Thoracic aorta (tissue), 2 donors: Measurements from ENCODE around the gene TUB. TPM values are rescaled to one million over a fixed set of nuclear protein-coding genes. Genes with fewer than 3 reads are reported as not detected.

ENCODE experiments used
- ATAC-seq: fragments of 150-250 bp; one replicate; pipeline ENCODE4 v1.8.0; 2017; ENCODE audit warnings: low read depth; ENCODE audit not compliant: insufficient number of reproducible peaks, low FRiP score
- DNase-seq: peaks from one replicate; pipeline ENCODE4 v3.0.0-alpha.2; 2020; ENCODE audit warnings: low spot score
- H3K27ac ChIP-seq, 2 donors: fragments of 200-600 bp; sonication (generic); 1 replicate in 1 of 2; 2 replicates in 1 of 2; pipeline ENCODE4 v1.5.1; 2016; ENCODE audit warnings: mild to moderate bottlenecking in 2 of 2, moderate library complexity in 2 of 2
- H3K27me3 ChIP-seq: fragments of 200-600 bp; sonication (generic); replicated peaks from 2 replicates; pipeline ENCODE4 v1.6.0; 2016; ENCODE audit warnings: mild to moderate bottlenecking; ENCODE audit not compliant: insufficient read depth
- H3K36me3 ChIP-seq: fragments of 200-600 bp; sonication (generic); one replicate; pipeline ENCODE4 v1.5.1; 2016
- H3K4me1 ChIP-seq, 2 donors: fragments of 200-600 bp; sonication (generic); 1 replicate in 1 of 2; 2 replicates in 1 of 2; pipeline versions ENCODE4 v1.5.1 to v1.6.0; 2016; ENCODE audit warnings: low read depth in 2 of 2, mild to moderate bottlenecking in 1 of 2; ENCODE audit not compliant: control insufficient read depth in 1 of 2
- H3K4me3 ChIP-seq: fragments of 200-600 bp; sonication (generic); 2 replicates; pipeline ENCODE4 v1.5.1; 2016; ENCODE audit warnings: mild to moderate bottlenecking
- H3K9me3 ChIP-seq: fragments of 200-600 bp; sonication (generic); 2 replicates; pipeline ENCODE4 v1.5.1; 2016
- total RNA-seq, 2 donors: library from RNA; depleted of rRNA; stranded (reverse); fragments of >200 nt; gene quantifications; one replicate each; pipeline versions ENCODE4 v1.1.0 to v1.2.3, GENCODE V29; 2016
- TF ChIP-seq, protein P1 (sequence below): fragments of 200-600 bp; sonication (generic); IDR thresholded peaks from one replicate; pipeline ENCODE4 v1.5.1; 2019; ENCODE audit warnings: antibody characterized with exemption

TUB gene
- total RNA-seq, 2 donors from 2014 or later, result 6.9 to 8.9 TPM

GRCh38 chr11:8036002-8036802 lies 44.8 kb upstream of the TUB start:
- Histone ChIP-seq H3K9me3 (no peaks in the 10 kb centered on the region), H3K27me3 (no peaks in the 10 kb centered on the region), H3K27ac (no peak overlapping the region), H3K36me3 (no peaks in the 10 kb centered on the region), H3K4me1 (no peaks in the 10 kb centered on the region), H3K4me3 (no peak overlapping the region)
- DNase-seq (no peak), ATAC-seq (no peak)
- TF ChIP-seq, protein P1, sequence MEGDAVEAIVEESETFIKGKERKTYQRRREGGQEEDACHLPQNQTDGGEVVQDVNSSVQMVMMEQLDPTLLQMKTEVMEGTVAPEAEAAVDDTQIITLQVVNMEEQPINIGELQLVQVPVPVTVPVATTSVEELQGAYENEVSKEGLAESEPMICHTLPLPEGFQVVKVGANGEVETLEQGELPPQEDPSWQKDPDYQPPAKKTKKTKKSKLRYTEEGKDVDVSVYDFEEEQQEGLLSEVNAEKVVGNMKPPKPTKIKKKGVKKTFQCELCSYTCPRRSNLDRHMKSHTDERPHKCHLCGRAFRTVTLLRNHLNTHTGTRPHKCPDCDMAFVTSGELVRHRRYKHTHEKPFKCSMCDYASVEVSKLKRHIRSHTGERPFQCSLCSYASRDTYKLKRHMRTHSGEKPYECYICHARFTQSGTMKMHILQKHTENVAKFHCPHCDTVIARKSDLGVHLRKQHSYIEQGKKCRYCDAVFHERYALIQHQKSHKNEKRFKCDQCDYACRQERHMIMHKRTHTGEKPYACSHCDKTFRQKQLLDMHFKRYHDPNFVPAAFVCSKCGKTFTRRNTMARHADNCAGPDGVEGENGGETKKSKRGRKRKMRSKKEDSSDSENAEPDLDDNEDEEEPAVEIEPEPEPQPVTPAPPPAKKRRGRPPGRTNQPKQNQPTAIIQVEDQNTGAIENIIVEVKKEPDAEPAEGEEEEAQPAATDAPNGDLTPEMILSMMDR, result no peak

GRCh38 chr11:8036986-8037385 lies 44.0 kb upstream of the TUB start:
- TF ChIP-seq, protein P1, result no peak
- Histone ChIP-seq H3K27me3 (no peaks in the 10 kb centered on the region), H3K36me3 (no peaks in the 10 kb centered on the region), H3K27ac (no peak overlapping the region), H3K4me3 (no peak overlapping the region), H3K4me1 (no peaks in the 10 kb centered on the region), H3K9me3 (no peaks in the 10 kb centered on the region)
- DNase-seq, result no peak
- ATAC-seq, result no peak

DNA sequence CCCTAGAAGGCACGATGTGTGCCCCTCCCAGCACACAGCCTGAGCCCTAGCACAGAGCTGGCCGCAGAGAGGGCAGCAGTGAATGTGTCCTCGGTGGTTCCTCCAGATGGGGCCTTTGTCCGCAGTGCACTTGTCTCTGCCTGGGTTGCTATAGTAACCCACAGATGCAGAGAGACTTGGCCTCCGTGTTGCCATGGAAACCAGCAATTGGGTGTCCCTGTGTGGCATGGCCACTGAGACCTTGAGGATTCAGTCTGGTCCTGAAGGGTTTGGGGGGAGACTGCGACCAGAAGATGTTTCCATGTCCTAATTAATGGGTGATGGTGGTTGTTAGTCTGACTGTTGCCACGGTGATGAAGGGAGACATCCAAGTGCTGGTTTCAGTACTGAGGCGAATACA lies 42.6 kb upstream of the TUB start:
- H3K4me1 ChIP-seq, result no peaks in the 10 kb centered on the region
- H3K4me3 ChIP-seq, result no peak overlapping the region
- TF ChIP-seq, protein P1, result no peak
- H3K27me3 ChIP-seq, result no peaks in the 10 kb centered on the region
- H3K36me3 ChIP-seq, result no peaks in the 10 kb centered on the region
- no peaks in the 10 kb centered on the region for H3K9me3 ChIP-seq
- no peak overlapping the region for H3K27ac ChIP-seq
- DNase-seq, result no peak
- ATAC-seq, result no peak

DNA sequence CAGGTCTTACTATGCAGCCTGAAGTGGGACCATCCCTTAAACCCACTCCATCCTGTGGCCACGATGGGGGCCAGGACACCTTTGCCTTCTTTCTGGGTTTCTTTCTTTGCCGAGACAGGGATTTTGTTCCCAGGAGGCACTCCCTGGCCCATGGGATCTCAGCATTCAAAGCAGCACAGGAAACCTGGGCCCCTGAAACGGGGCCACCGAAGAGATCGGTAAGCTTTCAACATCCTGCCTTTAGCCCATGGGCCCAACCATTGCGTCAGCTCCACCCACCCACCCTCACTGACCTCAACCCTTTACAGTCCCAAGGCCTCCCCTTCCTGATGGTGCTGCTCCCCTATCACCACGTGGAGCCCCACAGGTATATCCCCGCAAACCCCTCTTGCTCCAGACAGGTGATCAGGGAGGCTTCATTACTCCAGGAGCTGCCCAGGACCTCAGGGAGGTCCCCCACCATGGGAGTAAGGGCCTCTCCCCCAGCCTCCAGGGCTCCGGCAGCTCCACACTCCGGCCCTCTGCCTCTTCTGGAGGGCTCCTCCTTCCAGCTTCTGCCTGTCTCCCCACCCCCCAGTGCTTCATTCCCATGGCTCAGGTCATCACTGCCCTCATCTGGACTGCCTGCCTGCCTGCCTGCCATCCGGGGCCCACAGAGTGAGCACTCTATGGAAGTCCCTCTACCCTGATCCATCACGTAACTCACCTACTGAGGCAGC lies 42.0 kb upstream of the TUB start:
- TF ChIP-seq, protein P1, result no peak
- Histone ChIP-seq H3K27ac (no peak overlapping the region), H3K9me3 (no peaks in the 10 kb centered on the region), H3K27me3 (no peaks in the 10 kb centered on the region), H3K4me1 (no peaks in the 10 kb centered on the region), H3K36me3 (no peaks in the 10 kb centered on the region), H3K4me3 (no peak overlapping the region)
- ATAC-seq, result no peak
- no peak for DNase-seq

- TF ChIP-seq, protein P1, result no peak
- ATAC-seq (no peak), DNase-seq (no peak)
- H3K27me3 ChIP-seq, result no peaks in the 10 kb centered on the region
- H3K9me3 ChIP-seq, result no peaks in the 10 kb centered on the region
- H3K4me1 ChIP-seq, result no peaks in the 10 kb centered on the region
- no peak overlapping the region for H3K4me3 ChIP-seq
- H3K36me3 ChIP-seq, result no peaks in the 10 kb centered on the region
- no peak overlapping the region for H3K27ac ChIP-seq
These were observed 41.3 kb upstream of the TUB start for GRCh38 chr11:8039530-8040260.
